ENCODE measurements around the gene ZNF699.
"Not testable (repeated sequence)": the region's sequence is repeated elsewhere in the genome, so short reads cannot be mapped to it uniquely, and the experiment has no call there.

ZNF699 gene

DNA sequence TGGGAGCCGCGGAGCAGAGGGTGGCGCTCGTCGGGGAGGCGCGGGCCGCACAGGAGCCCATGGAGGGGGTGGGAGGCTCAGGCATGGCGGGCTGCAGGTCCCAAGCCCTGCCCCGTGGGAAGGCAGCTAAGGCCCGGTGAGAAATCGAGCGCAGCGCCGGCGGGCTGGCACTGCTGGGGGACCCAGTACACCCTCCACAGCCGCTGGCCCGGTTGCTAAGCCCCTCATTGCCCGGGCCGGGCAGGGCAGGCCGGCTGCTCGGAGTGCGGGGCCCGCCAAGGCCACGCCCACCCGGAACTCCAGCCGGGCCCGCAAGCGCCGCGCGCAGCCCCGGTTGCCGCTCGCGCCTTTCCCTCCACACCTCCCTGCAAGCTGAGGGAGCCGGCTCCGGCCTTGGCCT, 26.2 kb downstream of the ZNF699 start:
- DNase-seq = not testable (repeated sequence)

DNA sequence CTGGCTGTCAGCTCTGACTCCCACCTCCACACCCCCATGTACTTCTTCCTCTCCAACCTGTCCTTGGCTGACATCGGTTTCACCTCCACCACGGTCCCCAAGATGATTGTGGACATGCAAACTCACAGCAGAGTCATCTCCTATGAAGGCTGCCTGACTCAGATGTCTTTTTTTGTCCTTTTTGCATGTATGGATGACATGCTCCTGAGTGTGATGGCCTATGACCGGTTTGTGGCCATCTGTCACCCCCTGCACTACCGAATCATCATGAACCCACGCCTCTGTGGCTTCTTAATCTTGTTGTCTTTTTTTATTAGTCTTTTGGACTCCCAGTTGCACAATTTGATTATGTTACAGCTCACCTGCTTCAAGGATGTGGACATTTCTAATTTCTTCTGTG, 58.4 kb downstream of the ZNF699 start:
- DNase-seq = no peak

- no peak for DNase-seq
Measured at GRCh38 chr19:9250630-9251029, 59.0 kb downstream of the ZNF699 start, which contains the start of gene OR7E24. TSS of gene OR7E24 (plus strand) at chr19:9250930. CDS start at chr19:9251044, 114 bp downstream.
